ENCODE results near the gene TPBGL.

Gene TPBGL

GRCh38 chr11:75265851-75266531 lies 25.4 kb downstream of the TPBGL start:
- TF ChIP-seq TCF12 (IDR thresholded peaks at IDR 0.05; ENCODE audit: low read depth) (no peak), USF1 (IDR thresholded peaks at IDR 0.05) (no peak), EP300 (IDR thresholded peaks at IDR 0.05; ENCODE audit: borderline replicate concordance) (no peak), ZBTB7A (IDR thresholded peaks at IDR 0.05; ENCODE audit: low read depth) (no peak), RAD21 (IDR thresholded peaks at IDR 0.05; ENCODE audit: low read depth) (no peak), YY1 (IDR thresholded peaks at IDR 0.05; ENCODE audit: low read depth) (no peak), TAF1 (IDR thresholded peaks at IDR 0.05; ENCODE audit: low read depth) (no peak)

GRCh38 chr11:75267171-75267970 lies 26.8 kb downstream of the TPBGL start:
- TF ChIP-seq TCF12 (IDR thresholded peaks at IDR 0.05; ENCODE audit: low read depth): no peak
- TF ChIP-seq FOXM1 (IDR thresholded peaks at IDR 0.05; ENCODE audit: borderline replicate concordance, low read depth): no peak
- TF ChIP-seq EP300 (IDR thresholded peaks at IDR 0.05; ENCODE audit: borderline replicate concordance): no peak
- no peak for TF ChIP-seq RAD21 (IDR thresholded peaks at IDR 0.05; ENCODE audit: low read depth)
- TF ChIP-seq TAF1 (IDR thresholded peaks at IDR 0.05; ENCODE audit: low read depth): no peak
- no peak for TF ChIP-seq ZBTB7A (IDR thresholded peaks at IDR 0.05; ENCODE audit: low read depth)
- TF ChIP-seq USF1 (IDR thresholded peaks at IDR 0.05): no peak
- TF ChIP-seq REST (IDR thresholded peaks at IDR 0.05; ENCODE audit: low read depth): no peak
- no peak for TF ChIP-seq MAX (IDR thresholded peaks at IDR 0.05)
- TF ChIP-seq YY1 (IDR thresholded peaks at IDR 0.05; ENCODE audit: low read depth): no peak
- no peak for TF ChIP-seq NFIC (IDR thresholded peaks at IDR 0.05)
- no peak for TF ChIP-seq CEBPB (IDR thresholded peaks at IDR 0.05)
- TF ChIP-seq EGR1 (IDR thresholded peaks at IDR 0.05): no peak
- no peak for TF ChIP-seq CREB1 (IDR thresholded peaks at IDR 0.05; ENCODE audit: low read depth)
- TF ChIP-seq TEAD4 (IDR thresholded peaks at IDR 0.05): no peak

- TF ChIP-seq ZBTB7A (IDR thresholded peaks at IDR 0.05; ENCODE audit: low read depth): no peak
- no peak for TF ChIP-seq MAX (IDR thresholded peaks at IDR 0.05)
- TF ChIP-seq RAD21 (IDR thresholded peaks at IDR 0.05; ENCODE audit: low read depth): no peak
- no peak for TF ChIP-seq FOXM1 (IDR thresholded peaks at IDR 0.05; ENCODE audit: borderline replicate concordance, low read depth)
- no peak for TF ChIP-seq REST (IDR thresholded peaks at IDR 0.05; ENCODE audit: low read depth)
- no peak for TF ChIP-seq CREB1 (IDR thresholded peaks at IDR 0.05; ENCODE audit: low read depth)
- TF ChIP-seq TAF1 (IDR thresholded peaks at IDR 0.05; ENCODE audit: low read depth): no peak
- TF ChIP-seq USF1 (IDR thresholded peaks at IDR 0.05): no peak
- no peak for TF ChIP-seq EGR1 (IDR thresholded peaks at IDR 0.05)
- TF ChIP-seq TCF12 (IDR thresholded peaks at IDR 0.05; ENCODE audit: low read depth): no peak
- TF ChIP-seq NFIC (IDR thresholded peaks at IDR 0.05): no peak
- no peak for TF ChIP-seq TEAD4 (IDR thresholded peaks at IDR 0.05)
- TF ChIP-seq YY1 (IDR thresholded peaks at IDR 0.05; ENCODE audit: low read depth): no peak
- no peak for TF ChIP-seq EP300 (IDR thresholded peaks at IDR 0.05; ENCODE audit: borderline replicate concordance)
- no peak for TF ChIP-seq CEBPB (IDR thresholded peaks at IDR 0.05)
Observed at GRCh38 chr11:75268626-75269366, 28.2 kb downstream of the TPBGL start.

GRCh38 chr11:75269367-75269660 lies 28.7 kb downstream of the TPBGL start:
- TF ChIP-seq USF1 (IDR thresholded peaks at IDR 0.05) (no peak), CEBPB (IDR thresholded peaks at IDR 0.05) (no peak), MAX (IDR thresholded peaks at IDR 0.05) (no peak), TCF12 (IDR thresholded peaks at IDR 0.05; ENCODE audit: low read depth) (no peak), ZBTB7A (IDR thresholded peaks at IDR 0.05; ENCODE audit: low read depth) (no peak), EP300 (IDR thresholded peaks at IDR 0.05; ENCODE audit: borderline replicate concordance) (no peak), EGR1 (IDR thresholded peaks at IDR 0.05) (no peak), YY1 (IDR thresholded peaks at IDR 0.05; ENCODE audit: low read depth) (no peak)

Data from Ishikawa (cell line).